GM12878 (cell line): ENCODE measurements around the gene CSMD2. TPM values are rescaled to one million over a fixed set of nuclear protein-coding genes. Genes with fewer than 3 reads are reported as not detected.

Experiments used
- ATAC-seq: fragments of 200-7000 bp; cut with Tn5 transposase; 3 replicates; pipeline ENCODE4 v1.9.1; 2020; ENCODE audit warnings: mild to moderate bottlenecking, moderate library complexity
- BruUV-seq: library from RNA; stranded (reverse); fragments of 400-500 nt; replicated peaks from 2 replicates; lab custom pipeline; 2021; lab: Mats Ljungman, UMichigan
- CTCF ChIA-PET: fragments of 300-600 bp; sonication (Branson Sonifier 250); formaldehyde crosslinking; extraction: SDS; loops from one replicate; lab custom pipeline; 2021; ENCODE audit warnings: inconsistent platforms; lab: Yijun Ruan, JAX
- POLR2A ChIA-PET: fragments of 350-600 bp; formaldehyde crosslinking; extraction: SDS; loops from one replicate; lab custom pipeline; 2021; ENCODE audit warnings: inconsistent platforms; lab: Charles Lee
- RAD21 ChIA-PET: fragments of 300-600 bp; sonication (Branson Sonifier 250); formaldehyde crosslinking; loops from one replicate; lab custom pipeline; 2023; ENCODE audit warnings: antibody characterized with exemption; ENCODE audit not compliant: unreplicated experiment; lab: Charles Lee
- SMC1A ChIA-PET: fragments of 300-600 bp; sonication (Branson Sonifier 250); formaldehyde crosslinking; loops from one replicate; lab custom pipeline; 2023; ENCODE audit not compliant: unreplicated experiment, uncharacterized antibody; lab: Charles Lee
- DNase-seq: peaks from one replicate; pipeline ENCODE4 v3.0.0-alpha.2; 2011; ENCODE audit warnings: low read depth, low spot score
- FAIRE-seq: peaks from 3 replicates; lab custom pipeline; 2011; peaks lifted over from hg19 to GRCh38; lab: Jason Lieb, UNC
- H2AFZ ChIP-seq: 2 replicates; pipeline ENCODE4 v1.6.0; 2011; ENCODE audit warnings: low read depth, low read length, control low read depth; ENCODE audit not compliant: control insufficient read depth
- H3K27ac ChIP-seq: 2 replicates; pipeline ENCODE4 v1.5.1; 2011; ENCODE audit warnings: control low read depth; ENCODE audit not compliant: control insufficient read depth, insufficient read depth
- H3K27me3 ChIP-seq, 2 experiments: replicated peaks in 1 of 2; 2 replicates each; pipeline versions ENCODE4 v1.6.0 to v1.6.1; 2011; ENCODE audit warnings: low read length in 1 of 2; ENCODE audit not compliant: control insufficient read depth in 2 of 2, insufficient read depth in 2 of 2
- H3K36me3 ChIP-seq, 2 experiments: 2 replicates each; pipeline ENCODE4 v1.5.1; 2011; ENCODE audit warnings: low read length in 1 of 2; ENCODE audit not compliant: control insufficient read depth in 2 of 2, insufficient read depth in 2 of 2
- H3K4me1 ChIP-seq: 2 replicates; pipeline ENCODE4 v1.6.1; 2011; ENCODE audit warnings: mild to moderate bottlenecking, low read length, moderate library complexity, mixed read lengths; ENCODE audit not compliant: control insufficient read depth, insufficient read depth
- H3K4me2 ChIP-seq: 2 replicates; pipeline ENCODE4 v1.6.0; 2011; ENCODE audit warnings: control low read depth; ENCODE audit not compliant: control insufficient read depth, insufficient read depth
- H3K4me3 ChIP-seq: fragments of 200-600 bp; sonication (generic); 2 replicates; pipeline ENCODE4 v1.5.1; 2016
- H3K79me2 ChIP-seq: 2 replicates; pipeline ENCODE4 v1.6.0; 2011; ENCODE audit warnings: low read length; ENCODE audit not compliant: control insufficient read depth, insufficient read depth
- H3K9ac ChIP-seq: 2 replicates; pipeline ENCODE4 v1.8.0; 2011; ENCODE audit warnings: low read length, control low read depth, mixed read lengths; ENCODE audit not compliant: control insufficient read depth, insufficient read depth
- H3K9me3 ChIP-seq: replicated peaks from 3 replicates; pipeline ENCODE4 v1.5.1; 2011; ENCODE audit warnings: mild to moderate bottlenecking, low read length; ENCODE audit not compliant: control insufficient read depth, insufficient read depth
- H4K20me1 ChIP-seq: 2 replicates; pipeline ENCODE4 v1.6.0; 2011; ENCODE audit not compliant: control insufficient read depth, insufficient read depth
- ATF2 ChIP-seq: IDR thresholded peaks from 2 replicates; pipeline ENCODE4 v1.6.1; 2012; ENCODE audit warnings: low read length, inconsistent platforms
- CHD1 ChIP-seq: IDR thresholded peaks from 2 replicates; pipeline ENCODE4 v1.6.1; 2012; ENCODE audit warnings: low read depth, low read length, improper control_type of control experiment
- FOS ChIP-seq: IDR thresholded peaks from 3 replicates; pipeline ENCODE4 v1.6.1; 2011; ENCODE audit warnings: borderline replicate concordance; ENCODE audit not compliant: insufficient read length; ENCODE audit errors: extremely low read depth
- HDAC6 ChIP-seq: fragments of 200-600 bp; sonication (generic); IDR thresholded peaks from one replicate; pipeline ENCODE4 v1.8.0; 2017; ENCODE audit warnings: antibody characterized with exemption; ENCODE audit not compliant: unreplicated experiment
- HSF1 ChIP-seq: fragments of 150-350 bp; IDR thresholded peaks from 2 replicates; pipeline ENCODE4 v1.6.1; 2014; ENCODE audit warnings: mild to moderate bottlenecking, low read depth, low read length
- JUND ChIP-seq: IDR thresholded peaks from 2 replicates; pipeline ENCODE4 v1.6.1; 2012; ENCODE audit warnings: low read depth, mild to moderate bottlenecking, low read length, improper control_type of control experiment, moderate library complexity
- KDM1A ChIP-seq: fragments of 200-600 bp; sonication (generic); IDR thresholded peaks from 2 replicates; pipeline ENCODE4 v1.6.1; 2016; ENCODE audit warnings: borderline replicate concordance
- MEF2A ChIP-seq: IDR thresholded peaks from 2 replicates; pipeline ENCODE4 v1.6.1; 2011; ENCODE audit warnings: low read depth, mild to moderate bottlenecking, low read length, moderate library complexity; ENCODE audit not compliant: insufficient read depth
- MEF2B ChIP-seq: fragments of 450-650 bp; IDR thresholded peaks from 2 replicates; pipeline ENCODE4 v1.6.1; 2018; ENCODE audit warnings: mild to moderate bottlenecking, moderate library complexity; ENCODE audit not compliant: partially characterized antibody, poor library complexity, severe bottlenecking
- NFYA ChIP-seq: IDR thresholded peaks from 2 replicates; pipeline ENCODE4 v1.6.1; 2011; ENCODE audit warnings: low read depth, mild to moderate bottlenecking, low read length, improper control_type of control experiment, borderline replicate concordance
- NRF1 ChIP-seq: conservative IDR thresholded peaks from 2 replicates; pipeline ENCODE4 v1.6.1; 2011; ENCODE audit warnings: mild to moderate bottlenecking, low read depth, low read length, improper control_type of control experiment
- RBBP5 ChIP-seq: fragments of 200-600 bp; sonication (generic); conservative IDR thresholded peaks from 2 replicates; pipeline ENCODE4 v1.6.1; 2016
- RELB ChIP-seq: fragments of 450-650 bp; IDR thresholded peaks from 2 replicates; pipeline ENCODE4 v1.6.1; 2017; ENCODE audit warnings: low read depth, mild to moderate bottlenecking, moderate library complexity
- TCF12 ChIP-seq: IDR thresholded peaks from 2 replicates; pipeline ENCODE4 v1.6.1; 2011; ENCODE audit warnings: low read depth, mild to moderate bottlenecking, low read length
- WGBS: methylation state at CpG from one replicate; pipeline ENCODE4 v1.1.6; 2016; ENCODE audit warnings: low lambda C conversion rate; ENCODE audit not compliant: insufficient replicate concordance, insufficient coverage; ENCODE audit errors: missing lambda C conversion rate; 5-methylcytosine and 5-hydroxymethylcytosine counted together
- in situ Hi-C: fragments of 300-500 bp; cut with MboI; formaldehyde crosslinking; loops from 9 replicates; pipeline ENCODE4 v1.14.3; 2018; ENCODE audit warnings: mixed read lengths
- intact Hi-C: fragments of 100-400 bp; cut with micrococcal nuclease; formaldehyde crosslinking; loops from one replicate; pipeline ENCODE4 v1.14.2; 2022; ENCODE audit not compliant: unreplicated experiment
- polyA plus RNA-seq, 11 experiments: library from polyadenylated mRNA; depleted of rRNA in 4 of 11; unstranded in 6 of 11; stranded (reverse) in 5 of 11; fragments of >200 nt; fragmentation: Nextera tagmentation in 4 of 11; fragmentation: Illumina TruSeq in 1 of 11; extraction: Ambion mirVana in 4 of 11; extraction: Trizol in 1 of 11; gene quantifications; 1 replicate in 1 of 11; 2 replicates in 10 of 11; pipeline versions ENCODE4 v1.2.1 to v1.2.3, GENCODE V29; 2011 to 2016; ENCODE audit warnings: inconsistent platforms in 2 of 11, missing spikeins in 2 of 11, low read depth in 1 of 11
- total RNA-seq, 4 experiments: library from RNA; depleted of rRNA in 3 of 4; stranded (reverse); fragments of >200 nt in 3 of 4; fragmentation: Illumina TruSeq in 1 of 4; extraction: Trizol in 1 of 4; gene quantifications; 2 replicates each; pipeline versions ENCODE4 v1.2.1 to v1.2.3, GENCODE V29; 2013 to 2021

The CSMD2 gene
- total and polyA plus RNA-seq, 10 of the 15 experiments (the other 5 are each of a cell fraction or from before 2014, with no cell fraction given): under 0.01 TPM; not detected in 9

- no peak for TF ChIP-seq HSF1
- TF ChIP-seq, all 136 proteins: peak for 0
Observed at GRCh38 chr1:34199927-34200326, 34.9 kb upstream of the CSMD2 start (continued).

- Histone ChIP-seq H3K9ac (no peak overlapping the region), H3K4me1 (no peaks in the 10 kb centered on the region), H3K79me2 (no peaks in the 10 kb centered on the region), H4K20me1 (no peaks in the 10 kb centered on the region), H3K27ac (no peak overlapping the region), H3K27me3 (0 out of 4 replicates have a peak, but pooled peaks cover 0 to 3% of the 10 kb centered on the region in 2 experiments), H3K36me3 (no peaks in the 10 kb centered on the region), H3K9me3 (no peaks in the 10 kb centered on the region; the same call in 1 of the 3 replicates), H3K4me3 (no peak overlapping the region), H3K4me2 (no peak overlapping the region), H2AFZ (no peak overlapping the region)
- 12% methylated on average over 3 of the region's 3 CpGs for WGBS
- SMC1A ChIA-PET: no interaction called here
- POLR2A ChIA-PET: no interaction called here
- FAIRE-seq (no peak), DNase-seq (no peak), ATAC-seq (no peak)
- CTCF ChIA-PET: no interaction called here
- in situ Hi-C loops (no loop called here), intact Hi-C loops (no loop called here)
- TF ChIP-seq HDAC6: no peak
- TF ChIP-seq RBBP5: no peak
- TF ChIP-seq KDM1A: no peak
- TF ChIP-seq TCF12: no peak
- TF ChIP-seq MEF2A: no peak
- TF ChIP-seq JUND: no peak
- TF ChIP-seq ATF2: no peak
- no peak for TF ChIP-seq FOS
- TF ChIP-seq NFYA: no peak
- TF ChIP-seq MEF2B: no peak
- no peak for TF ChIP-seq NRF1
- TF ChIP-seq RELB: no peak
- TF ChIP-seq CHD1: no peak
- RAD21 ChIA-PET: no interaction called here
- BruUV-seq: no TSS peak
Observed at GRCh38 chr1:34192621-34193020, 27.6 kb upstream of the CSMD2 start.
